ENCODE measurements around the gene CLCN4. TPM values are rescaled to one million over a fixed set of nuclear protein-coding genes. Genes with fewer than 3 reads are reported as not detected.

The CLCN4 gene
- total RNA-seq, 4 donors from 2014 or later, result 72.5 to 307 (median 84.4) TPM

- H3K36me3 ChIP-seq, result peaks cover 0 to 6% of the 10 kb centered on the region in 2 donors
- H3K27me3 ChIP-seq, result no peaks in the 10 kb centered on the region
- DNase-seq (no peak), ATAC-seq (no peak)
- H3K4me3 ChIP-seq, result no peak overlapping the region
- no peak overlapping the region for H3K27ac ChIP-seq
- intact Hi-C loops (cut with DNase I; ENCODE audit: low total_unique reads), result no loop called here
- in situ Hi-C loops (cut with MboI; ENCODE audit: low sequenced_read_pairs in 4 of 4), result no loop called here
- no peaks in the 10 kb centered on the region for H3K4me1 ChIP-seq
- TF ChIP-seq CTCF (IDR thresholded peaks at IDR 0.05 in 4 of 5, conservative IDR thresholded peaks at IDR 0.05 in 1 of 5), result no peak
- TF ChIP-seq POLR2A (IDR thresholded peaks at IDR 0.05), result no peak
- H3K9me3 ChIP-seq, result no peaks in the 10 kb centered on the region
Measured at GRCh38 chrX:10203617-10204016, 46.8 kb downstream of the CLCN4 start.

GRCh38 chrX:10206317-10206716 is 49.5 kb downstream of the CLCN4 start:
- Histone ChIP-seq H3K4me1 (no peaks in the 10 kb centered on the region), H3K4me3 (no peak overlapping the region), H3K27ac (no peak overlapping the region), H3K36me3 (peaks cover 0 to 6% of the 10 kb centered on the region in 2 donors), H3K9me3 (no peaks in the 10 kb centered on the region), H3K27me3 (no peaks in the 10 kb centered on the region)
- ATAC-seq, result no peak
- TF ChIP-seq CTCF (IDR thresholded peaks at IDR 0.05 in 4 of 5, conservative IDR thresholded peaks at IDR 0.05 in 1 of 5) (no peak), POLR2A (IDR thresholded peaks at IDR 0.05) (no peak)
- intact Hi-C loops (cut with DNase I; ENCODE audit: low total_unique reads), result no loop called here
- no peak for DNase-seq
- in situ Hi-C loops (cut with MboI; ENCODE audit: low sequenced_read_pairs in 4 of 4), result no loop called here

DNA sequence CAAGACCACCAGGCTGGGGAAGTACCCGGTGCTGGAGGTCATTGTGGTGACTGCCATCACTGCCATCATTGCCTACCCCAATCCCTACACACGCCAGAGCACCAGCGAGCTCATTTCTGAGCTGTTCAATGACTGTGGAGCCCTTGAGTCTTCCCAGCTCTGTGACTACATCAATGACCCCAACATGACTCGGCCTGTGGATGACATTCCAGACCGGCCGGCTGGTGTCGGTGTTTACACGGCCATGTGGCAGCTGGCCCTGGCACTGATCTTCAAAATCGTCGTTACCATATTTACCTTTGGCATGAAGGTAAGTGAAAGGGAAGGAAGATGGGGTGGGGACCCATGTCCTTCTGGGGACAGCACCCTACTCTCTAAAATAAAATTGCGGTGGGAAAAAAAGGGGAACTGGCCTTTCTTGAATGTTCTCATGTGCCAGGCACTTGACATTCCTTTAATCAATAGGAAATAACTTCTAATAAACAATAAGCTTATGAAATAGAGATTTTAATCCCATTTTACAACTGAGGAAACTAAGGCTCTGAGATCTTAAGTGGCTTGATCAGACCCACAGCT is 51.6 kb downstream of the CLCN4 start:
- no peak overlapping the region for H3K27ac ChIP-seq

GRCh38 chrX:10208953-10209352 is 52.2 kb downstream of the CLCN4 start:
- Histone ChIP-seq H3K36me3 (peaks cover 0 to 15% of the 10 kb centered on the region in 2 donors), H3K27me3 (no peaks in the 10 kb centered on the region), H3K27ac (no peak overlapping the region), H3K4me3 (no peak overlapping the region), H3K4me1 (no peaks in the 10 kb centered on the region), H3K9me3 (no peaks in the 10 kb centered on the region)
- no peak for DNase-seq
- intact Hi-C loops (cut with DNase I; ENCODE audit: low total_unique reads) (no loop called here), in situ Hi-C loops (cut with MboI; ENCODE audit: low sequenced_read_pairs in 4 of 4) (no loop called here)
- ATAC-seq, result no peak
- no peak for TF ChIP-seq POLR2A (IDR thresholded peaks at IDR 0.05)
- no peak for TF ChIP-seq CTCF (IDR thresholded peaks at IDR 0.05 in 4 of 5, conservative IDR thresholded peaks at IDR 0.05 in 1 of 5)

More for the DNA sequence above, 51.6 kb downstream of the CLCN4 start:
- DNase-seq, result no peak
- Histone ChIP-seq H3K4me1 (no peaks in the 10 kb centered on the region), H3K4me3 (no peak overlapping the region), H3K9me3 (no peaks in the 10 kb centered on the region), H3K27me3 (no peaks in the 10 kb centered on the region), H3K36me3 (peaks cover 0 to 11% of the 10 kb centered on the region in 2 donors)
- TF ChIP-seq CTCF (IDR thresholded peaks at IDR 0.05 in 4 of 5, conservative IDR thresholded peaks at IDR 0.05 in 1 of 5) (no peak), POLR2A (IDR thresholded peaks at IDR 0.05) (no peak)
- ATAC-seq, result no peak
- intact Hi-C loops (cut with DNase I; ENCODE audit: low total_unique reads), result no loop called here
- in situ Hi-C loops (cut with MboI; ENCODE audit: low sequenced_read_pairs in 4 of 4), result no loop called here

DNA sequence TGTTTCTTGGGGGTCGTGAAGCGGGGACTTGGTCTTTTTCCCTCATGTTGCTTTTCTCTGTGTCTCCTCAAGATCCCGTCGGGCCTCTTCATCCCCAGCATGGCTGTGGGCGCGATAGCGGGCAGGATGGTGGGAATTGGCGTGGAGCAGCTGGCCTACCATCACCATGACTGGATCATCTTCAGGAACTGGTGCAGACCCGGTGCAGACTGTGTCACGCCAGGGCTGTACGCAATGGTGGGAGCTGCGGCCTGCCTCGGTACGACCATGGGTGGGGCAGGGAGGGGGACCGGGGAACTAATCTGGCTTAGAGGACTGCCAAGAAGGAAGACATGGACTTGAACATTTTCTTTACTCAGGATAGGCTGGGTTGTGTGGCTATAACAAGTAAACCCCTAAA is 55.6 kb downstream of the CLCN4 start:
- Histone ChIP-seq H3K9me3 (no peaks in the 10 kb centered on the region), H3K27ac (no peak overlapping the region), H3K36me3 (peaks cover 0 to 9% of the 10 kb centered on the region in 2 donors), H3K4me3 (no peak overlapping the region), H3K4me1 (no peaks in the 10 kb centered on the region), H3K27me3 (no peaks in the 10 kb centered on the region)
- intact Hi-C loops (cut with DNase I; ENCODE audit: low total_unique reads) (no loop called here), in situ Hi-C loops (cut with MboI; ENCODE audit: low sequenced_read_pairs in 4 of 4) (no loop called here)
- DNase-seq (no peak), ATAC-seq (no peak)
- no peak for TF ChIP-seq CTCF (IDR thresholded peaks at IDR 0.05 in 4 of 5, conservative IDR thresholded peaks at IDR 0.05 in 1 of 5)
- no peak for TF ChIP-seq POLR2A (IDR thresholded peaks at IDR 0.05)
